ENCODE measurements around the gene AOC1. TPM values are rescaled to one million over a fixed set of nuclear protein-coding genes. Genes with fewer than 3 reads are reported as not detected.

AOC1 gene
- total RNA-seq, 2 donors from 2014 or later: not detected

DNA sequence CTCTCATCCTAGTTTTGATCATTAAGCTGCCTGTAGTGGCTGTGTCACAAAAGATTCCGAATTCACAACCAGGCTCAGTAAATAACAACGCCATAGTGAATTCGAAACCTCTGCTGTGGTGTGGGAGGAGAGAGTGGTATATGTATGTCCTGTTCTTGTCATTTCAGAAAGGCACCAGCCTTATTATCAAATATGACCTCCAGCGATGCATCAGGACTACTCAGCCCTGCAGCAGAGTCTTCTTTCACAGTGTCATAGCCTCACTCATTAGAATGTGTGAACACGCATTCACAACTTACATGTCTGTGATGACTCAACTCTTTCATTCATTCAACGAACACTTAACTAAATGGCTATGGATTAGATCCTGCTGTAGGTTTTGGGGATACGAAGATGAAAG, 15.3 kb downstream of the AOC1 start:
- TF ChIP-seq, protein P1, sequence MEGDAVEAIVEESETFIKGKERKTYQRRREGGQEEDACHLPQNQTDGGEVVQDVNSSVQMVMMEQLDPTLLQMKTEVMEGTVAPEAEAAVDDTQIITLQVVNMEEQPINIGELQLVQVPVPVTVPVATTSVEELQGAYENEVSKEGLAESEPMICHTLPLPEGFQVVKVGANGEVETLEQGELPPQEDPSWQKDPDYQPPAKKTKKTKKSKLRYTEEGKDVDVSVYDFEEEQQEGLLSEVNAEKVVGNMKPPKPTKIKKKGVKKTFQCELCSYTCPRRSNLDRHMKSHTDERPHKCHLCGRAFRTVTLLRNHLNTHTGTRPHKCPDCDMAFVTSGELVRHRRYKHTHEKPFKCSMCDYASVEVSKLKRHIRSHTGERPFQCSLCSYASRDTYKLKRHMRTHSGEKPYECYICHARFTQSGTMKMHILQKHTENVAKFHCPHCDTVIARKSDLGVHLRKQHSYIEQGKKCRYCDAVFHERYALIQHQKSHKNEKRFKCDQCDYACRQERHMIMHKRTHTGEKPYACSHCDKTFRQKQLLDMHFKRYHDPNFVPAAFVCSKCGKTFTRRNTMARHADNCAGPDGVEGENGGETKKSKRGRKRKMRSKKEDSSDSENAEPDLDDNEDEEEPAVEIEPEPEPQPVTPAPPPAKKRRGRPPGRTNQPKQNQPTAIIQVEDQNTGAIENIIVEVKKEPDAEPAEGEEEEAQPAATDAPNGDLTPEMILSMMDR (IDR thresholded peaks at IDR 0.05): no peak
- no peaks in the 10 kb centered on the region for H3K4me1 ChIP-seq (ENCODE audit: control insufficient read depth in 1 of 2, low read depth in 2 of 2)
- H3K4me3 ChIP-seq: no peak overlapping the region
- H3K36me3 ChIP-seq: no peaks in the 10 kb centered on the region
- no peak overlapping the region for H3K27ac ChIP-seq
- no peaks in the 10 kb centered on the region for H3K27me3 ChIP-seq (replicated peaks; ENCODE audit: insufficient read depth)
- DNase-seq (ENCODE audit: low spot score) (no peak), ATAC-seq (ENCODE audit: insufficient number of reproducible peaks, low FRiP score, low read depth) (no peak)
- H3K9me3 ChIP-seq: no peaks in the 10 kb centered on the region

DNA sequence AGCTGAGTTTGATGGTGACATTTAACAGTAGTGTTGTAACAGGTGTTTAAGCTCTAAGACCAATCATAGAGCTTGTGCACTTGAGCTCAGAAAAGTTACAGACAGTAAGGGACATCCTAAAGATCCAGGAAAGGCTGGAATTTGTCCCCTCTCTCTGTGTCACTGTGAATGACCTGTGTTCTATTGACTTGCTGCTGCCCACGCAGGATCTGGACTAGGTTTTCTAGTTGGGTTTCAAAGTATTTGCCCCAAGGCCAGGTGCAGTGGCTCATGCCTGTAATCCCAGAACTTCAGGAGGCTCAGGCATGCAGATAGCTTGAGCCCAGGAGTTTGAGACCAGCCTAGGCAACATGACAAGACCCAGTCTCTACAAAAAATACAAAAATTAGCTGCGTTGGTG, 17.1 kb downstream of the AOC1 start:
- H3K9me3 ChIP-seq: no peaks in the 10 kb centered on the region
- DNase-seq (ENCODE audit: low spot score): no peak
- H3K36me3 ChIP-seq: no peaks in the 10 kb centered on the region
- no peak overlapping the region for H3K4me3 ChIP-seq
- no peaks in the 10 kb centered on the region for H3K4me1 ChIP-seq (ENCODE audit: control insufficient read depth in 1 of 2, low read depth in 2 of 2)
- TF ChIP-seq, protein P1 (IDR thresholded peaks at IDR 0.05): no peak
- H3K27me3 ChIP-seq (replicated peaks; ENCODE audit: insufficient read depth): no peaks in the 10 kb centered on the region
- no peak overlapping the region for H3K27ac ChIP-seq
- ATAC-seq (ENCODE audit: insufficient number of reproducible peaks, low FRiP score, low read depth): no peak

DNA sequence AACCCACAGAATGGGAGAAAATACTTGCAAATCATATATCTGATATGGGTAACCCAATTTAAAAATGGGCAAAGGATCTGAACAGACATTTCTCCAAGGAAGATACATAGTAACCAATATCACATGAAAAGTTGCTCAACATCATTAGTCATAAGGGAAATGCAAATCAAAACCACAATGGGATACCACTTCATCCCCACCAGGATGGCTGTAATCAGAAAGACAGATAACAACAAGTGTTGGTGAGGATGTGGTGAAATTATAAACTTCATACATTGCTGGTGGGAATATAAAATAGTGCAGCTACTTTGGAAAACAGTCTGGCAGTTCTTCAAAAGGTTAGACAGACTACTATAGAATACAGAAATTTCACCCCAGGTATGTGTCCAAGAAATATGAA, 19.3 kb downstream of the AOC1 start:
- no peak overlapping the region for H3K27ac ChIP-seq
- H3K9me3 ChIP-seq: no peaks in the 10 kb centered on the region
- DNase-seq (ENCODE audit: low spot score): no peak
- no peak overlapping the region for H3K4me3 ChIP-seq
- ATAC-seq (ENCODE audit: insufficient number of reproducible peaks, low FRiP score, low read depth): no peak
- TF ChIP-seq, protein P1 (IDR thresholded peaks at IDR 0.05): no peak
- H3K27me3 ChIP-seq (replicated peaks; ENCODE audit: insufficient read depth): no peaks in the 10 kb centered on the region
- no peaks in the 10 kb centered on the region for H3K36me3 ChIP-seq
- H3K4me1 ChIP-seq (ENCODE audit: control insufficient read depth in 1 of 2, low read depth in 2 of 2): no peaks in the 10 kb centered on the region

DNA sequence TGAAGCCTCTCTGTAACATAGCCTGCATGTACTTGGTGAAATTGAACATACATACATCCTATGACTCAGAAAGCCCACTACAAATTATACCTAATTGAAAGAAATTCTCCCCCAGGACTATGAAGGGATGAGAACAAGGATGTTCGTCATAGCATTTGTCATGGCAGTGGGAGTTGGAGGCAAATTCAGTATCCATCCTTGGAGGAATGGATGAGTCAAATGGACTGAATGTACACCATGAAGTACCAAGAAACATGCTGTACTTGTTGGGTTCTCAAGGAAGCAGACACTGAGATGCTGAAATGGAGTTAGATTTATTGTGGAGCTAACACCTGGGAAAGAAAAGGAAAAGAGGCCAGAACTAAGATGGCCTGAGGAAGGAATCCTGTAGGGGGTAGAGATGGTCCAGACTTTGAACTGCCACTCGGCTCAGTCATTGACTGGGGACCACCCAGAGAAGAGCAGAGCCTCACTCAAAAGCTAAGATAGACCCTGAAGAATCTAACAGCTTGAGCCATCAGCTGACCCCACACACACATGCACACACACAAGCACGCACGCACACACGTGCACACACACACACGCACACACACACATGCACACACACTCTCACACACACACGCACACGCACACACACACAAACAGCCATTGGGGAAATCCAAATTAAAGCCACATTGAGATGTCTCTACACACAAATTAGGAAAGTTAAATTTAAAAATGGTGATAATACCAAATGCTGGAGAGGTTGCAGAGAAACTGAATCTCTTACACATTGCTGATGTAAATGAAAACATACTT, 22.3 kb downstream of the AOC1 start:
- H3K27me3 ChIP-seq (replicated peaks; ENCODE audit: insufficient read depth): no peaks in the 10 kb centered on the region
- no peaks in the 10 kb centered on the region for H3K9me3 ChIP-seq
- no peak overlapping the region for H3K4me3 ChIP-seq
- H3K36me3 ChIP-seq: no peaks in the 10 kb centered on the region
- TF ChIP-seq, protein P1 (IDR thresholded peaks at IDR 0.05): no peak
- ATAC-seq (ENCODE audit: insufficient number of reproducible peaks, low FRiP score, low read depth) (no peak), DNase-seq (ENCODE audit: low spot score) (no peak)
- no peaks in the 10 kb centered on the region for H3K4me1 ChIP-seq (ENCODE audit: control insufficient read depth in 1 of 2, low read depth in 2 of 2)
- no peak overlapping the region for H3K27ac ChIP-seq

DNA sequence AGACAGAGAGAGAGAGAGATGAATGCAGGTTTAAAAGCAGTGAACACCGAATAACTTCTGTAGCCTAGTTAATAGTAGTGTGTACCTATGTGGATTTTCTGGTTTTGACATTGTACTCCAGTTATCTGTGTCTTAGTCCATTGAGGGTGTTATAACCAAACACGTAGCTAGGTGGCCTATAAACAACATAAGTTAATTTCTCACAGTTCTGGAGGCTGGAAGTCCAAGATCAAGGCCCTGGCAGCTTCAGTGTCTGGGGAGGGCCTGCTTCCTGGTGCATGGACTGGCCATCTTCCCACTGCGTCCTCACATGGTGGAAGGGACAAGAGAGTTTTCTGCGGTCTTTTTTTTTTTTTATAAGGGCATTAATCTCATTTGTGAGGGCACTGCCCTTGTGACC, 23.5 kb downstream of the AOC1 start:
- no peaks in the 10 kb centered on the region for H3K27me3 ChIP-seq (replicated peaks; ENCODE audit: insufficient read depth)
- no peak overlapping the region for H3K27ac ChIP-seq
- DNase-seq (ENCODE audit: low spot score) (no peak), ATAC-seq (ENCODE audit: insufficient number of reproducible peaks, low FRiP score, low read depth) (no peak)
- TF ChIP-seq, protein P1 (IDR thresholded peaks at IDR 0.05): no peak
- peaks cover 4% of the 10 kb centered on the region for H3K9me3 ChIP-seq
- H3K4me1 ChIP-seq (ENCODE audit: control insufficient read depth in 1 of 2, low read depth in 2 of 2): no peaks in the 10 kb centered on the region
- no peaks in the 10 kb centered on the region for H3K36me3 ChIP-seq
- no peak overlapping the region for H3K4me3 ChIP-seq

All from thoracic aorta (tissue), 2 donors.